RWPE2 (cell line): Measurements from ENCODE around the gene TTYH2.

Source experiments
- ATAC-seq: fragments of 200-7000 bp; cut with Tn5 transposase; 3 replicates; pipeline ENCODE4 v1.9.1; 2021; ENCODE audit warnings: low read depth
- DNase-seq: peaks from one replicate; pipeline ENCODE4 v3.0.0-alpha.2; 2020; ENCODE audit warnings: low spot score
- H3K27ac ChIP-seq: fragments of 450-650 bp; 2 replicates; pipeline ENCODE4 v1.5.1; 2017; ENCODE audit warnings: mild to moderate bottlenecking; ENCODE audit not compliant: poor library complexity, severe bottlenecking
- H3K27me3 ChIP-seq: fragments of 250-450 bp; sonication (Bioruptor Pico); 2 replicates; pipeline ENCODE4 v1.5.1; 2021; ENCODE audit warnings: mild to moderate bottlenecking, moderate library complexity; ENCODE audit not compliant: insufficient read depth, poor library complexity, severe bottlenecking
- H3K36me3 ChIP-seq: fragments of 250-450 bp; sonication (Bioruptor Pico); 2 replicates; pipeline ENCODE4 v1.5.1; 2020; ENCODE audit warnings: low read depth, mild to moderate bottlenecking, moderate library complexity
- H3K4me1 ChIP-seq: fragments of 250-450 bp; sonication (Bioruptor Pico); 2 replicates; pipeline ENCODE4 v1.5.1; 2021; ENCODE audit warnings: mild to moderate bottlenecking, moderate library complexity; ENCODE audit not compliant: insufficient read depth, poor library complexity, severe bottlenecking
- H3K4me3 ChIP-seq: fragments of 250-450 bp; sonication (Bioruptor Pico); 2 replicates; pipeline ENCODE4 v1.5.1; 2021; ENCODE audit warnings: mild to moderate bottlenecking, moderate library complexity; ENCODE audit not compliant: severe bottlenecking
- H3K9me3 ChIP-seq: fragments of 250-450 bp; sonication (Bioruptor Pico); 2 replicates; pipeline ENCODE4 v1.5.1; 2021; ENCODE audit warnings: mild to moderate bottlenecking, moderate library complexity; ENCODE audit not compliant: severe bottlenecking
- CTCF ChIP-seq: fragments of 450-650 bp; IDR thresholded peaks from one replicate; pipeline ENCODE4 v1.5.1; 2017; ENCODE audit warnings: mild to moderate bottlenecking, moderate library complexity; ENCODE audit not compliant: poor library complexity, severe bottlenecking

The TTYH2 gene

GRCh38 chr17:74180336-74180735 is 33.0 kb upstream of the TTYH2 start:
- no peaks in the 10 kb centered on the region for H3K4me1 ChIP-seq
- DNase-seq (no peak), ATAC-seq (no peak)
- TF ChIP-seq CTCF, result no peak
- H3K27me3 ChIP-seq, result peaks cover 6% of the 10 kb centered on the region
- no peaks in the 10 kb centered on the region for H3K9me3 ChIP-seq
- no peak overlapping the region for H3K4me3 ChIP-seq
- H3K27ac ChIP-seq, result no peak overlapping the region
- no peaks in the 10 kb centered on the region for H3K36me3 ChIP-seq

- H3K4me3 ChIP-seq, result no peak overlapping the region
- DNase-seq (no peak), ATAC-seq (no peak)
- H3K27me3 ChIP-seq, result peaks cover 4% of the 10 kb centered on the region
- H3K27ac ChIP-seq, result no peak overlapping the region
- H3K36me3 ChIP-seq, result no peaks in the 10 kb centered on the region
- no peaks in the 10 kb centered on the region for H3K9me3 ChIP-seq
- no peaks in the 10 kb centered on the region for H3K4me1 ChIP-seq
- TF ChIP-seq CTCF, result no peak
Measured at GRCh38 chr17:74181341-74181740, 32.0 kb upstream of the TTYH2 start.

GRCh38 chr17:74182041-74182723 is 31.2 kb upstream of the TTYH2 start:
- Histone ChIP-seq H3K9me3 (no peaks in the 10 kb centered on the region), H3K4me1 (no peaks in the 10 kb centered on the region), H3K4me3 (no peak overlapping the region), H3K27me3 (peaks cover 4% of the 10 kb centered on the region), H3K36me3 (no peaks in the 10 kb centered on the region), H3K27ac (no peak overlapping the region)
- ATAC-seq (no peak), DNase-seq (no peak)
- no peak for TF ChIP-seq CTCF

GRCh38 chr17:74183411-74183810 is 30.0 kb upstream of the TTYH2 start:
- Histone ChIP-seq H3K27me3 (peaks cover 13% of the 10 kb centered on the region), H3K4me1 (no peaks in the 10 kb centered on the region), H3K27ac (no peak overlapping the region), H3K36me3 (no peaks in the 10 kb centered on the region), H3K9me3 (no peaks in the 10 kb centered on the region), H3K4me3 (no peak overlapping the region)
- DNase-seq (no peak), ATAC-seq (no peak)
- no peak for TF ChIP-seq CTCF

GRCh38 chr17:74185571-74186185 is 27.7 kb upstream of the TTYH2 start:
- H3K9me3 ChIP-seq, result no peaks in the 10 kb centered on the region
- H3K4me3 ChIP-seq, result no peak overlapping the region
- H3K27ac ChIP-seq, result no peak overlapping the region
- H3K4me1 ChIP-seq, result no peaks in the 10 kb centered on the region
- no peak for ATAC-seq
- peaks cover 13% of the 10 kb centered on the region for H3K27me3 ChIP-seq
- DNase-seq, result no peak
- TF ChIP-seq CTCF, result no peak
- no peaks in the 10 kb centered on the region for H3K36me3 ChIP-seq
